Liver (tissue), 9 donors: Measurements from ENCODE around the gene MKRN3. TPM values are rescaled to one million over a fixed set of nuclear protein-coding genes. Genes with fewer than 3 reads are reported as not detected.

Experiments
- DNase-seq: peaks from one replicate; pipeline ENCODE4 v3.0.0-alpha.2; 2017; ENCODE audit warnings: low spot score
- H3K27ac ChIP-seq, 2 donors: one replicate each; pipeline ENCODE4 v1.7.0; 2013; ENCODE audit warnings: inconsistent platforms in 2 of 2, low read length in 2 of 2, control low read depth in 1 of 2, low read depth in 1 of 2, mild to moderate bottlenecking in 1 of 2
- H3K27me3 ChIP-seq, 4 donors: one replicate each; pipeline versions ENCODE4 v1.6.1 to v1.7.0; 2013; ENCODE audit warnings: low read length in 3 of 4, inconsistent platforms in 1 of 4, mild to moderate bottlenecking in 1 of 4, moderate library complexity in 1 of 4; ENCODE audit not compliant: control insufficient read depth in 4 of 4, insufficient read depth in 4 of 4
- H3K36me3 ChIP-seq, 4 donors: one replicate each; pipeline versions ENCODE4 v1.6.1 to v1.7.0; 2013; ENCODE audit warnings: low read length in 3 of 4, mild to moderate bottlenecking in 3 of 4, low read depth in 1 of 4, moderate library complexity in 1 of 4; ENCODE audit not compliant: control insufficient read depth in 4 of 4, insufficient read depth in 3 of 4
- H3K4me1 ChIP-seq, 4 donors: one replicate each; pipeline versions ENCODE4 v1.6.1 to v1.7.0; 2013; ENCODE audit warnings: low read length in 3 of 4, mild to moderate bottlenecking in 3 of 4, moderate library complexity in 1 of 4; ENCODE audit not compliant: control insufficient read depth in 4 of 4, insufficient read depth in 4 of 4
- H3K4me3 ChIP-seq, 3 donors: one replicate each; pipeline versions ENCODE4 v1.6.1 to v1.7.0; 2013; ENCODE audit warnings: low read length in 3 of 3, control low read depth in 1 of 3, low read depth in 1 of 3, mild to moderate bottlenecking in 1 of 3
- H3K9ac ChIP-seq, 2 donors: one replicate each; pipeline ENCODE4 v1.7.0; 2013; ENCODE audit warnings: low read length in 2 of 2, mild to moderate bottlenecking in 2 of 2, moderate library complexity in 2 of 2, control low read depth in 1 of 2, low read depth in 1 of 2
- H3K9me3 ChIP-seq, 4 donors: one replicate each; pipeline versions ENCODE4 v1.6.1 to v1.7.0; 2013; ENCODE audit warnings: low read length in 3 of 4; ENCODE audit not compliant: control insufficient read depth in 4 of 4
- EGR1 ChIP-seq, 2 donors: IDR thresholded peaks; 2 replicates each; pipeline ENCODE4 v1.6.1; 2016 to 2018; ENCODE audit warnings: antibody characterized with exemption in 2 of 2, low read depth in 2 of 2
- FOXA1 ChIP-seq: IDR thresholded peaks from 2 replicates; pipeline ENCODE4 v1.6.1; 2016; ENCODE audit warnings: antibody characterized with exemption
- FOXA2 ChIP-seq: IDR thresholded peaks from 2 replicates; pipeline ENCODE4 v1.6.1; 2016; ENCODE audit warnings: antibody characterized with exemption
- HNF4A ChIP-seq, 2 donors: conservative IDR thresholded peaks; 2 replicates each; pipeline ENCODE4 v1.6.1; 2016; ENCODE audit warnings: antibody characterized with exemption in 2 of 2, mild to moderate bottlenecking in 2 of 2
- HNF4G ChIP-seq: IDR thresholded peaks from 2 replicates; pipeline ENCODE4 v1.6.1; 2016; ENCODE audit warnings: antibody characterized with exemption
- JUND ChIP-seq, 2 donors: IDR thresholded peaks; 2 replicates each; pipeline ENCODE4 v1.6.1; 2016; ENCODE audit warnings: antibody characterized with exemption in 2 of 2
- NR2F2 ChIP-seq: IDR thresholded peaks from 2 replicates; pipeline ENCODE4 v1.6.1; 2016; ENCODE audit warnings: antibody characterized with exemption
- SP1 ChIP-seq: IDR thresholded peaks from 2 replicates; pipeline ENCODE4 v1.6.1; 2018; ENCODE audit warnings: antibody characterized with exemption, mild to moderate bottlenecking
- TAF1 ChIP-seq: conservative IDR thresholded peaks from 2 replicates; pipeline ENCODE4 v1.6.1; 2016; ENCODE audit warnings: antibody characterized with exemption, mild to moderate bottlenecking
- YY1 ChIP-seq: IDR thresholded peaks from 2 replicates; pipeline ENCODE4 v1.6.1; 2016; ENCODE audit warnings: antibody characterized with exemption, mild to moderate bottlenecking
- WGBS: extraction: QIAGEN DNeasy Blood & Tissue Kit; methylation state at CpG from one replicate; pipeline ENCODE4 v1.1.7; 2013; 5-methylcytosine and 5-hydroxymethylcytosine counted together
- polyA plus RNA-seq, 2 donors: library from polyadenylated mRNA; stranded (reverse) in 1 of 2; unstranded in 1 of 2; fragments of 200-250 nt in 1 of 2; fragments of >200 nt in 1 of 2; fragmentation: Nextera tagmentation in 1 of 2; extraction: Ambion mirVana in 1 of 2; gene quantifications; one replicate each; pipeline versions ENCODE4 v1.2.1 to v1.2.3, GENCODE V29; 2013 to 2015
- total RNA-seq, 2 donors: library from RNA; depleted of rRNA; stranded (reverse); fragments of >200 nt; gene quantifications; one replicate each; pipeline ENCODE4 v1.2.3, GENCODE V29; 2014
- TF ChIP-seq, protein P1 (sequence below): IDR thresholded peaks from 2 replicates; pipeline ENCODE4 v1.6.1; 2016; ENCODE audit warnings: antibody characterized with exemption, mild to moderate bottlenecking
- TF ChIP-seq, protein P2 (sequence below): IDR thresholded peaks from 2 replicates; pipeline ENCODE4 v1.6.1; 2016; ENCODE audit warnings: antibody characterized with exemption
- TF ChIP-seq, protein P3 (sequence below): IDR thresholded peaks from 2 replicates; pipeline ENCODE4 v1.6.1; 2016; ENCODE audit warnings: antibody characterized with exemption
- TF ChIP-seq, protein P4 (sequence below): fragments of 150-350 bp; IDR thresholded peaks from 2 replicates; pipeline ENCODE4 v1.5.1; 2017; ENCODE audit warnings: improper control_type of control experiment, low read depth, low read length; ENCODE audit not compliant: missing input control
- donor health status: healthy.
- donor health status: healthy.
- donor health status: healthy.
- donor health status: healthy.
- donor health status: healthy.

The MKRN3 gene
- total and polyA plus RNA-seq, 4 donors: 0.59 TPM; not detected in 3

DNA sequence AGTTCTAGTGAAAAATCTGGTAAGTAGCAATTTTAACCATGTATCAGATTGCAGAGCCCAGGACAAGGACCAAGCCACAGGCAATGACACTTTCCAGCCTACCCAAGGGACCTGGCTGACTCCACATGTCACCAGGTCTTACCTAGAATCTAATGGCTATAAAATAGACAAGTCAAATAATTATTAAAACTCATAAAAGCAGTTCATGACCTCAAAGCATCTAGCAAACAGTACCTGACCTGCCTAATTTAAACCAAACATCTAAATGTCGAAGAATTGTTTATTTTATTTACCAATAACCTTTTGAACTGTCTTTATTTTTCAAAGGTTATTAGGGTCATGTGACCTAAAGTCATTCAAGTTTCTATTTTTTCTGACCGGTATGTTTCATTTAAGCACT lies 35.6 kb upstream of the MKRN3 start:
- no peak overlapping the region for H3K27ac ChIP-seq
- 56% methylated on average over 2 of the region's 2 CpGs for WGBS
- H3K36me3 ChIP-seq: no peaks in the 10 kb centered on the region
- no peak for TF ChIP-seq EGR1 (IDR thresholded peaks at IDR 0.05; ENCODE audit: low read depth in 2 of 2)
- TF ChIP-seq, protein P1, sequence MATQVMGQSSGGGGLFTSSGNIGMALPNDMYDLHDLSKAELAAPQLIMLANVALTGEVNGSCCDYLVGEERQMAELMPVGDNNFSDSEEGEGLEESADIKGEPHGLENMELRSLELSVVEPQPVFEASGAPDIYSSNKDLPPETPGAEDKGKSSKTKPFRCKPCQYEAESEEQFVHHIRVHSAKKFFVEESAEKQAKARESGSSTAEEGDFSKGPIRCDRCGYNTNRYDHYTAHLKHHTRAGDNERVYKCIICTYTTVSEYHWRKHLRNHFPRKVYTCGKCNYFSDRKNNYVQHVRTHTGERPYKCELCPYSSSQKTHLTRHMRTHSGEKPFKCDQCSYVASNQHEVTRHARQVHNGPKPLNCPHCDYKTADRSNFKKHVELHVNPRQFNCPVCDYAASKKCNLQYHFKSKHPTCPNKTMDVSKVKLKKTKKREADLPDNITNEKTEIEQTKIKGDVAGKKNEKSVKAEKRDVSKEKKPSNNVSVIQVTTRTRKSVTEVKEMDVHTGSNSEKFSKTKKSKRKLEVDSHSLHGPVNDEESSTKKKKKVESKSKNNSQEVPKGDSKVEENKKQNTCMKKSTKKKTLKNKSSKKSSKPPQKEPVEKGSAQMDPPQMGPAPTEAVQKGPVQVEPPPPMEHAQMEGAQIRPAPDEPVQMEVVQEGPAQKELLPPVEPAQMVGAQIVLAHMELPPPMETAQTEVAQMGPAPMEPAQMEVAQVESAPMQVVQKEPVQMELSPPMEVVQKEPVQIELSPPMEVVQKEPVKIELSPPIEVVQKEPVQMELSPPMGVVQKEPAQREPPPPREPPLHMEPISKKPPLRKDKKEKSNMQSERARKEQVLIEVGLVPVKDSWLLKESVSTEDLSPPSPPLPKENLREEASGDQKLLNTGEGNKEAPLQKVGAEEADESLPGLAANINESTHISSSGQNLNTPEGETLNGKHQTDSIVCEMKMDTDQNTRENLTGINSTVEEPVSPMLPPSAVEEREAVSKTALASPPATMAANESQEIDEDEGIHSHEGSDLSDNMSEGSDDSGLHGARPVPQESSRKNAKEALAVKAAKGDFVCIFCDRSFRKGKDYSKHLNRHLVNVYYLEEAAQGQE: no peak
- TF ChIP-seq, protein P2, sequence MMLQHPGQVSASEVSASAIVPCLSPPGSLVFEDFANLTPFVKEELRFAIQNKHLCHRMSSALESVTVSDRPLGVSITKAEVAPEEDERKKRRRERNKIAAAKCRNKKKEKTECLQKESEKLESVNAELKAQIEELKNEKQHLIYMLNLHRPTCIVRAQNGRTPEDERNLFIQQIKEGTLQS: no peak
- no peak overlapping the region for H3K9ac ChIP-seq
- DNase-seq: no peak
- H3K4me3 ChIP-seq: no peak overlapping the region
- H3K9me3 ChIP-seq: no peaks in the 10 kb centered on the region
- H3K4me1 ChIP-seq: no peaks in the 10 kb centered on the region
- H3K27me3 ChIP-seq: no peaks in the 10 kb centered on the region

DNA sequence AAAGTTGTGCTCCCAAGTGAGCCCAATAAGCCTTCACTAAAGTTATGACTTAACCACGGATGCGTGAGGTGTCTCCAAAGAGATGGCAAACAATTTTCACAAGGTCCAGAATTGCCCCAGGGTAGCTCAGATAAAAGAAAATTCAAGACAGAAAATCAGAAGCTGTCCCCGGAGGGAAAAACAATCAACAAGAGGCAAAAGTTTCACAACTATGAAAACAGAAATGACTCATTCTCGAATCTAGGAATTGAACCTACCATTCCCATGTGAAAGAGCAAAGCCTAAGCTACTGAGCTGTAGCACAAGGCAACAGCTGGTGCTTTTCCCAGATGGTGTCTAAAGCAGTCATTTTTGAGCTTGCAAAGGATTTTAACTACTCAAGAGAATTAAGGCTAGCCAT lies 33.5 kb upstream of the MKRN3 start:
- TF ChIP-seq FOXA2: no peak
- no peak for TF ChIP-seq HNF4A (conservative IDR thresholded peaks at IDR 0.05)
- no peak for TF ChIP-seq YY1
- TF ChIP-seq SP1: no peak
- TF ChIP-seq TAF1: no peak
- TF ChIP-seq FOXA1: no peak
- TF ChIP-seq, protein P3, sequence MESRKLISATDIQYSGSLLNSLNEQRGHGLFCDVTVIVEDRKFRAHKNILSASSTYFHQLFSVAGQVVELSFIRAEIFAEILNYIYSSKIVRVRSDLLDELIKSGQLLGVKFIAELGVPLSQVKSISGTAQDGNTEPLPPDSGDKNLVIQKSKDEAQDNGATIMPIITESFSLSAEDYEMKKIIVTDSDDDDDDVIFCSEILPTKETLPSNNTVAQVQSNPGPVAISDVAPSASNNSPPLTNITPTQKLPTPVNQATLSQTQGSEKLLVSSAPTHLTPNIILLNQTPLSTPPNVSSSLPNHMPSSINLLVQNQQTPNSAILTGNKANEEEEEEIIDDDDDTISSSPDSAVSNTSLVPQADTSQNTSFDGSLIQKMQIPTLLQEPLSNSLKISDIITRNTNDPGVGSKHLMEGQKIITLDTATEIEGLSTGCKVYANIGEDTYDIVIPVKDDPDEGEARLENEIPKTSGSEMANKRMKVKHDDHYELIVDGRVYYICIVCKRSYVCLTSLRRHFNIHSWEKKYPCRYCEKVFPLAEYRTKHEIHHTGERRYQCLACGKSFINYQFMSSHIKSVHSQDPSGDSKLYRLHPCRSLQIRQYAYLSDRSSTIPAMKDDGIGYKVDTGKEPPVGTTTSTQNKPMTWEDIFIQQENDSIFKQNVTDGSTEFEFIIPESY: no peak
- TF ChIP-seq, protein P4, sequence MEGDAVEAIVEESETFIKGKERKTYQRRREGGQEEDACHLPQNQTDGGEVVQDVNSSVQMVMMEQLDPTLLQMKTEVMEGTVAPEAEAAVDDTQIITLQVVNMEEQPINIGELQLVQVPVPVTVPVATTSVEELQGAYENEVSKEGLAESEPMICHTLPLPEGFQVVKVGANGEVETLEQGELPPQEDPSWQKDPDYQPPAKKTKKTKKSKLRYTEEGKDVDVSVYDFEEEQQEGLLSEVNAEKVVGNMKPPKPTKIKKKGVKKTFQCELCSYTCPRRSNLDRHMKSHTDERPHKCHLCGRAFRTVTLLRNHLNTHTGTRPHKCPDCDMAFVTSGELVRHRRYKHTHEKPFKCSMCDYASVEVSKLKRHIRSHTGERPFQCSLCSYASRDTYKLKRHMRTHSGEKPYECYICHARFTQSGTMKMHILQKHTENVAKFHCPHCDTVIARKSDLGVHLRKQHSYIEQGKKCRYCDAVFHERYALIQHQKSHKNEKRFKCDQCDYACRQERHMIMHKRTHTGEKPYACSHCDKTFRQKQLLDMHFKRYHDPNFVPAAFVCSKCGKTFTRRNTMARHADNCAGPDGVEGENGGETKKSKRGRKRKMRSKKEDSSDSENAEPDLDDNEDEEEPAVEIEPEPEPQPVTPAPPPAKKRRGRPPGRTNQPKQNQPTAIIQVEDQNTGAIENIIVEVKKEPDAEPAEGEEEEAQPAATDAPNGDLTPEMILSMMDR: no peak
- no peak for TF ChIP-seq NR2F2
- no peak for TF ChIP-seq JUND (IDR thresholded peaks at IDR 0.05)
- TF ChIP-seq HNF4G: no peak
- TF ChIP-seq EGR1 (IDR thresholded peaks at IDR 0.05; ENCODE audit: low read depth in 2 of 2): no peak
- Histone ChIP-seq H3K4me1 (no peaks in the 10 kb centered on the region), H3K9me3 (no peaks in the 10 kb centered on the region), H3K27ac (no peak overlapping the region), H3K4me3 (no peak overlapping the region), H3K36me3 (no peaks in the 10 kb centered on the region), H3K9ac (no peak overlapping the region), H3K27me3 (peaks cover 0 to 3% (median 0%) of the 10 kb centered on the region in 4 donors)
- DNase-seq: no peak
- 59% methylated on average over 4 of the region's 4 CpGs for WGBS
